ENCODE measurements around the gene TRIM40.

TRIM40 gene

DNA sequence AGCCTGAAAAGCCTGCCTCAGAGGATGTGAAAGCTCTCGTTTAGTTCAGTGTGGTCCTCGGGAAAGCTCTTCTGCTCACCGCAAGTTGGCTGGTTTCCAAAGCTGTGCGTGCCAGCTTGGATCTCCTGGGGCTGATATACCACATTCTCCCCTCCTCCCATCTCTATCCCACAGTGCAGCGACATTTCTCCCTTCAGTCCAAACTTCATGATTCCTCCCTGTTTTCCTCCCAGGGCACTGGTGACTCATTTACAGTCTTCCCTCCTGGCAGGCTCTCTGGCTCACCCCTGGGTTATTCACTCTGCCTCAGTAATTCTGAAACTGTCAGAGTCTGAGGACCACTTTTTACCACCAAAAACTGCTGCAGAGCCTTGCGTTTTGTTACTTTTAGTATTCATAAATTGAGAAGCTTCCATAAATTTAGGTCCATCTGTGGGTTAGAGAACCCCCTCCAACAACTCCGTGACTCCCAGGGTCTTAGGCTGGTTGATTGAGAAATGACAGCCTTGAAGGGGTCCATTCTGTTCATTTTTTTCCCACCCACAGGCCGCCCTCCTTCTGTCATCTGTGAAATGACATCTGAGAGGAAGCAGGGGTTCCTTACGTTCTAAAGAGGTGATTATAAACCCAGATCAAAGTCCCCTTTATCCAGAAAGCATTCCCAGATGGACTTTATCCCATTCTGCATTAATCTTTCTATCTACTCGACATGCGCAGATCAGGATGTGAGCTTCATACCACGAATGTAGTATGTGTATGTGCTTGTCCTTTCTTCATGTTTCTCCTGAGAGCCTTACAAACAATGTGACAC is 19.0 kb downstream of the TRIM40 start:
- Histone ChIP-seq H3K36me3 (replicated peaks) (no peaks in the 10 kb centered on the region), H3K27me3 (replicated peaks) (no peaks in the 10 kb centered on the region), H3K4me3 (ENCODE audit: low read depth, low read length) (no peak overlapping the region), H3K27ac (no peak overlapping the region)
- TF ChIP-seq, protein P1, sequence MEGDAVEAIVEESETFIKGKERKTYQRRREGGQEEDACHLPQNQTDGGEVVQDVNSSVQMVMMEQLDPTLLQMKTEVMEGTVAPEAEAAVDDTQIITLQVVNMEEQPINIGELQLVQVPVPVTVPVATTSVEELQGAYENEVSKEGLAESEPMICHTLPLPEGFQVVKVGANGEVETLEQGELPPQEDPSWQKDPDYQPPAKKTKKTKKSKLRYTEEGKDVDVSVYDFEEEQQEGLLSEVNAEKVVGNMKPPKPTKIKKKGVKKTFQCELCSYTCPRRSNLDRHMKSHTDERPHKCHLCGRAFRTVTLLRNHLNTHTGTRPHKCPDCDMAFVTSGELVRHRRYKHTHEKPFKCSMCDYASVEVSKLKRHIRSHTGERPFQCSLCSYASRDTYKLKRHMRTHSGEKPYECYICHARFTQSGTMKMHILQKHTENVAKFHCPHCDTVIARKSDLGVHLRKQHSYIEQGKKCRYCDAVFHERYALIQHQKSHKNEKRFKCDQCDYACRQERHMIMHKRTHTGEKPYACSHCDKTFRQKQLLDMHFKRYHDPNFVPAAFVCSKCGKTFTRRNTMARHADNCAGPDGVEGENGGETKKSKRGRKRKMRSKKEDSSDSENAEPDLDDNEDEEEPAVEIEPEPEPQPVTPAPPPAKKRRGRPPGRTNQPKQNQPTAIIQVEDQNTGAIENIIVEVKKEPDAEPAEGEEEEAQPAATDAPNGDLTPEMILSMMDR (IDR thresholded peaks at IDR 0.05; ENCODE audit: low read depth, low read length, missing control alignments) = no peak
- in situ Hi-C loops (cut with HindIII; ENCODE audit: low pct_ligation_motif_present, low sequenced_read_pairs) = no loop called here
- peak; percentile 32 for DNase-seq

DNA sequence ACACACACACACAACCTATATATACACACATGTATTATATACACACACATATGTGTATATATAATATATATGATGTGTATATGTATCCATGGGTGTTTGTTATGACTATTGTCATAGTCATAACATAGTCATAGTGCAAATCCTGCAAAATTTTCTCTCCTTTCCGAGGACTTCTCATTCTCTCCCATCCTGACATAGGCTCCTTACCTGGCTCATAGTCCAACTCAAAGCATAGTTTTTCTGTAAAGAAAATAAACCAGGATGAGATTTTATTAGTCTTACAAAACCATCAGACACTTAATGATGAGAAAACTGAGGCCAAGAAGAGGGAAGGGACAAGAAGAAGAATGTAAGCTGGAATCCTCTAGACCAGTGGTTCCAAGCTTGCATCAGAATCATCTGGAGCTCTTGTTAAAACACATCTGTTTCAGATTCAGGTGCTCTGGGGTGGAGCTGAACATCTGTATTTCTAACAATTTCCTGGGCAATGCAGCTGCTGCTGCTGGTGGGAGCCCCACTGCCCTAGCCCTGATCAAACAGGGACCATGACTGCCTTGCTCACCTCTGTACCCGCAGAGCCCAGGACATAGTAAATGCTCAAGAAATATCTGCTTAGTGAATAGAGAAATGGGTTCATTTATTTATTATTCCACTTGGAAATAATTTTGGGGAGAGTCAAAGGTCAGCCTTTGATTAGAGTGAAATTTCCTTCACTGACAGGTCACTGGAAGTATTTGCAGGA is 19.8 kb downstream of the TRIM40 start:
- in situ Hi-C loops (cut with HindIII; ENCODE audit: low pct_ligation_motif_present, low sequenced_read_pairs) = no loop called here
- no peak overlapping the region for H3K27ac ChIP-seq
- no peak overlapping the region for H3K4me3 ChIP-seq (ENCODE audit: low read depth, low read length)
- H3K36me3 ChIP-seq (replicated peaks) = no peaks in the 10 kb centered on the region
- no peaks in the 10 kb centered on the region for H3K27me3 ChIP-seq (replicated peaks)
- TF ChIP-seq, protein P1 (IDR thresholded peaks at IDR 0.05; ENCODE audit: low read depth, low read length, missing control alignments) = no peak
- DNase-seq = no peak

DNA sequence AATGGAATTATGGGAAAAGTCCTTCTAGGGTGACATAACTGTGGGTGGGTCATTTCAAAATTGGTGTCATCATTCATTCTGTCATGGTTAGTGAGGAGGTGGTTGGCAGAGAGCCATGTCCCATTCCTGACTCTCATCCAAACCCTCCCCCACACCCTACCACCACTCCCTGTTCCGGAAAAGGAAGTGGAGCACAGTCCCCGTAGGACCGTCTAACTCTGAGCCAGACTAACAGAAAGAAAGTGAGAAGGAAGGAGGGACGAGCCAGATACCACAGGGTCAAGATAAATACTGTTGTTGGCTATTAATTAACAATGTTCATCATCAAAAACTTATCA is 20.3 kb downstream of the TRIM40 start:
- in situ Hi-C loops (cut with HindIII; ENCODE audit: low pct_ligation_motif_present, low sequenced_read_pairs) = no loop called here
- H3K27ac ChIP-seq = no peak overlapping the region
- no peak overlapping the region for H3K4me3 ChIP-seq (ENCODE audit: low read depth, low read length)
- H3K36me3 ChIP-seq (replicated peaks) = no peaks in the 10 kb centered on the region
- TF ChIP-seq, protein P1 (IDR thresholded peaks at IDR 0.05; ENCODE audit: low read depth, low read length, missing control alignments) = no peak
- peak; percentile 11 for DNase-seq
- H3K27me3 ChIP-seq (replicated peaks) = no peaks in the 10 kb centered on the region

DNA sequence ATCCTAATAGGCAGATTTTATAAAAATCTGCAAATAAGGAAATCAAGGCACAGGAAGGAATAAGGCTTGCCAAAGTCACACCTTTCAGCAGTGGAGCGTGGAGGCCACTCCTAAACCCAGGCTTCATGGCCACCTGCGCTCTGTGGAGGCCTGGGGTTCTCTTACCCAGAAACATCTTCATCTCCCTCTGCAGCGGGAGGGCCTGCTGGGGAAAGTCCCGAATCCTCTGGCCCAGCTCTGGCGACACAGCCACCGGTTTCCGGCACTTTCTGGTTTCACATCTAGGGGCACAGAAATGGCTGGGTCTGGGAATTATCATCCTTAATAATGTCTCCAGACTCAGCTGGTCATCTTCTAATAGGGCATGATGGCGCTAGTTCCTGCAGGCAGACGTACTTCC is 20.8 kb downstream of the TRIM40 start:
- Histone ChIP-seq H3K4me3 (ENCODE audit: low read depth, low read length) (no peak overlapping the region), H3K27me3 (replicated peaks) (no peaks in the 10 kb centered on the region), H3K36me3 (replicated peaks) (no peaks in the 10 kb centered on the region), H3K27ac (no peak overlapping the region)
- TF ChIP-seq, protein P1 (IDR thresholded peaks at IDR 0.05; ENCODE audit: low read depth, low read length, missing control alignments) = no peak
- no peak for DNase-seq
- in situ Hi-C loops (cut with HindIII; ENCODE audit: low pct_ligation_motif_present, low sequenced_read_pairs) = no loop called here

DNA sequence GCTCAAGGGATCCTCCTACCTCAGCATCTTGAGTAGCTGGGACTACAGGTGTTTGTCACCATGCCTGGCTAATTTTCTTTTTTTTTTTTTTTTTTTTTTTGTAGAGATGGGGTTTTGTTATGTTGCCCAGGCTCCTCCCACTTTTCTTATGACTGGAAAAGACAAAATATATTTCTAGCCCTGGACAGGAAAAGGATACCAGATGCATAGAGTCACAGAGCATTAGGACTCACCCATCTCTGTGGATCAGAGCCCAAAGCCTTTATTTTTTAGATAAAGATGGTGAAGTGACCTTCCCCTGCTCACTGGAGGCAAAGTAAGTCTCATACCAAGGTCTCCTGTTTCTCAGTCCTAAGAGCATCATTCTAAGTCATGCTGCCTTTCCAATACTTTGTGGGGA is 21.6 kb downstream of the TRIM40 start:
- Histone ChIP-seq H3K4me3 (ENCODE audit: low read depth, low read length) (no peak overlapping the region), H3K36me3 (replicated peaks) (no peaks in the 10 kb centered on the region), H3K27me3 (replicated peaks) (no peaks in the 10 kb centered on the region), H3K27ac (no peak overlapping the region)
- DNase-seq = no peak
- in situ Hi-C loops (cut with HindIII; ENCODE audit: low pct_ligation_motif_present, low sequenced_read_pairs) = no loop called here
- TF ChIP-seq, protein P1 (IDR thresholded peaks at IDR 0.05; ENCODE audit: low read depth, low read length, missing control alignments) = no peak
